ENCODE measurements around the gene TEN1. TPM values are rescaled to one million over a fixed set of nuclear protein-coding genes. Genes with fewer than 3 reads are reported as not detected.

TEN1 gene
- total and polyA plus RNA-seq, 4 donors: 12.0 to 30.0 (median 16.5) TPM

- Histone ChIP-seq H3K4me3 (ENCODE audit: low read depth in 1 of 3, low read length in 3 of 3) (no peak overlapping the region), H3K4me1 (ENCODE audit: control insufficient read depth in 4 of 4, insufficient read depth in 4 of 4, low read length in 3 of 4) (peaks cover 4 to 27% (median 18%) of the 10 kb centered on the region in 4 donors), H3K9ac (ENCODE audit: low read depth in 1 of 2, low read length in 2 of 2) (no peak overlapping the region), H3K27me3 (ENCODE audit: control insufficient read depth in 4 of 4, insufficient read depth in 4 of 4, low read length in 3 of 4) (no peaks in the 10 kb centered on the region), H3K27ac (ENCODE audit: low read depth in 1 of 2, low read length in 2 of 2) (no peak overlapping the region), H3K9me3 (ENCODE audit: control insufficient read depth in 4 of 4, low read length in 3 of 4) (no peaks in the 10 kb centered on the region), H3K36me3 (ENCODE audit: control insufficient read depth in 4 of 4, insufficient read depth in 3 of 4, low read depth in 1 of 4, low read length in 3 of 4) (no peaks in the 10 kb centered on the region)
- WGBS: 90% methylated on average over 16 of the region's 16 CpGs
- DNase-seq (ENCODE audit: low spot score): no peak
- TF ChIP-seq EGR1 (IDR thresholded peaks at IDR 0.05; ENCODE audit: low read depth in 2 of 2): no peak
- TF ChIP-seq HNF4A (conservative IDR thresholded peaks at IDR 0.05): no peak
- no peak for TF ChIP-seq ZBTB33 (IDR thresholded peaks at IDR 0.05)
- TF ChIP-seq, protein P1, sequence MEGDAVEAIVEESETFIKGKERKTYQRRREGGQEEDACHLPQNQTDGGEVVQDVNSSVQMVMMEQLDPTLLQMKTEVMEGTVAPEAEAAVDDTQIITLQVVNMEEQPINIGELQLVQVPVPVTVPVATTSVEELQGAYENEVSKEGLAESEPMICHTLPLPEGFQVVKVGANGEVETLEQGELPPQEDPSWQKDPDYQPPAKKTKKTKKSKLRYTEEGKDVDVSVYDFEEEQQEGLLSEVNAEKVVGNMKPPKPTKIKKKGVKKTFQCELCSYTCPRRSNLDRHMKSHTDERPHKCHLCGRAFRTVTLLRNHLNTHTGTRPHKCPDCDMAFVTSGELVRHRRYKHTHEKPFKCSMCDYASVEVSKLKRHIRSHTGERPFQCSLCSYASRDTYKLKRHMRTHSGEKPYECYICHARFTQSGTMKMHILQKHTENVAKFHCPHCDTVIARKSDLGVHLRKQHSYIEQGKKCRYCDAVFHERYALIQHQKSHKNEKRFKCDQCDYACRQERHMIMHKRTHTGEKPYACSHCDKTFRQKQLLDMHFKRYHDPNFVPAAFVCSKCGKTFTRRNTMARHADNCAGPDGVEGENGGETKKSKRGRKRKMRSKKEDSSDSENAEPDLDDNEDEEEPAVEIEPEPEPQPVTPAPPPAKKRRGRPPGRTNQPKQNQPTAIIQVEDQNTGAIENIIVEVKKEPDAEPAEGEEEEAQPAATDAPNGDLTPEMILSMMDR (IDR thresholded peaks at IDR 0.05; ENCODE audit: low read depth, low read length, missing input control): no peak
- no peak for TF ChIP-seq NR2F2 (IDR thresholded peaks at IDR 0.05)
- TF ChIP-seq HNF4G (IDR thresholded peaks at IDR 0.05): no peak
- TF ChIP-seq YY1 (IDR thresholded peaks at IDR 0.05): no peak
- no peak for TF ChIP-seq FOXA2 (IDR thresholded peaks at IDR 0.05)
- TF ChIP-seq ATF3 (IDR thresholded peaks at IDR 0.05): no peak
- no peak for TF ChIP-seq GABPA (IDR thresholded peaks at IDR 0.05 in 1 of 2, conservative IDR thresholded peaks at IDR 0.05 in 1 of 2)
These were observed 28.8 kb downstream of the TEN1 start for GRCh38 chr17:76007850-76008165.

DNA sequence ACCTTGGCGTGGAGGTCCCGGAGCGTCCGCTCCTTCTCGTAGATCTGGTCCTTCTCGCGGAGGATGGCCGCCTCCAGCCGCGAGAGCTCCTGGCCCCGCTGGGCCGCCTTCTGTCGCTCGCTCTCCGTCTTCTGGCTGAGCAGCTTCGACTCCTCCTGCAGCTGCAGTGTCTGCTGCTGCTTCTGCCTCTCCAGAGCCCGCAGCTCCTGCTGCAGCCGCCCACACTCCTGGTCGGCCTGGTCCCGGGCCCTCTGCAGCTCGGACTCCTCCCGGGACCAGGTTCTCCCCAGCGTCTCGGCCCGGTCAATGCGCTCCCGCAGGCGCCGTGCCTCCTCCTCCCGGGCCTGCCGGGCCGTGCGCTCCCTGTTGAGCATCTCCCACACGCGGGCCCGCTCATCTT, 29.2 kb downstream of the TEN1 start:
- 96% methylated on average over 36 of the region's 36 CpGs for WGBS
- H3K9ac ChIP-seq (ENCODE audit: low read depth in 1 of 2, low read length in 2 of 2): no peak overlapping the region
- no peak overlapping the region for H3K27ac ChIP-seq (ENCODE audit: low read depth in 1 of 2, low read length in 2 of 2)
- peaks cover 4 to 23% (median 14%) of the 10 kb centered on the region in 4 donors for H3K4me1 ChIP-seq (ENCODE audit: control insufficient read depth in 4 of 4, insufficient read depth in 4 of 4, low read length in 3 of 4)
- DNase-seq (ENCODE audit: low spot score): no peak
- H3K9me3 ChIP-seq (ENCODE audit: control insufficient read depth in 4 of 4, low read length in 3 of 4): no peaks in the 10 kb centered on the region
- no peak overlapping the region for H3K4me3 ChIP-seq (ENCODE audit: low read depth in 1 of 3, low read length in 3 of 3)
- H3K36me3 ChIP-seq (ENCODE audit: control insufficient read depth in 4 of 4, insufficient read depth in 3 of 4, low read depth in 1 of 4, low read length in 3 of 4): no peaks in the 10 kb centered on the region
- TF ChIP-seq GABPA (IDR thresholded peaks at IDR 0.05 in 1 of 2, conservative IDR thresholded peaks at IDR 0.05 in 1 of 2) (no peak), JUND (IDR thresholded peaks at IDR 0.05) (no peak), YY1 (IDR thresholded peaks at IDR 0.05) (no peak), HNF4A (conservative IDR thresholded peaks at IDR 0.05) (no peak), SP1 (IDR thresholded peaks at IDR 0.05) (no peak), TAF1 (conservative IDR thresholded peaks at IDR 0.05) (no peak), REST (IDR thresholded peaks at IDR 0.05) (no peak), RAD21 (IDR thresholded peaks at IDR 0.05) (no peak), NR2F2 (IDR thresholded peaks at IDR 0.05) (no peak), ZBTB33 (IDR thresholded peaks at IDR 0.05) (no peak), ATF3 (IDR thresholded peaks at IDR 0.05) (no peak)
- TF ChIP-seq, protein P1 (IDR thresholded peaks at IDR 0.05; ENCODE audit: low read depth, low read length, missing input control): no peak
- no peaks in the 10 kb centered on the region for H3K27me3 ChIP-seq (ENCODE audit: control insufficient read depth in 4 of 4, insufficient read depth in 4 of 4, low read length in 3 of 4)

Data from liver (tissue), 9 donors.